GM12874 (cell line): Measurements from ENCODE around the gene SF3B2.

ENCODE experiments used
- CTCF ChIP-seq: IDR thresholded peaks from 2 replicates; pipeline ENCODE4 v1.5.1; 2011; ENCODE audit warnings: low read depth, mild to moderate bottlenecking, control low read depth, low read length, moderate library complexity; ENCODE audit not compliant: insufficient read depth

The SF3B2 gene

GRCh38 chr11:66112601-66113499 is 60.7 kb downstream of the SF3B2 start:
- TF ChIP-seq CTCF = no peak

GRCh38 chr11:66115638-66116301 is 63.6 kb downstream of the SF3B2 start:
- TF ChIP-seq CTCF = no peak

- no peak for TF ChIP-seq CTCF
Observed at GRCh38 chr11:66116576-66117361, 64.6 kb downstream of the SF3B2 start.

- no peak for TF ChIP-seq CTCF
Observed at GRCh38 chr11:66118847-66119246, 66.7 kb downstream of the SF3B2 start.
